ENCODE data around the gene TET1.

GRCh38 chr10:68576118-68576517 lies 16.0 kb downstream of the TET1 start:
- TF ChIP-seq CTCF (IDR thresholded peaks at IDR 0.05; ENCODE audit: insufficient read depth, low read length) = no peak
- TF ChIP-seq POLR2AphosphoS5 (IDR thresholded peaks at IDR 0.05; ENCODE audit: low read depth) = no peak

Measured in HL-60 (cell line).